Testis (tissue), 3 donors: ENCODE measurements around the gene GSC. TPM values are rescaled to one million over a fixed set of nuclear protein-coding genes. Genes with fewer than 3 reads are reported as not detected.

Experiments
- DNase-seq: peaks from one replicate; pipeline ENCODE4 v3.0.0-alpha.2; 2019
- H3K27ac ChIP-seq, 2 donors: fragments of 200-600 bp; sonication (generic); one replicate each; pipeline ENCODE4 v1.5.1; 2019
- H3K27me3 ChIP-seq: fragments of 200-600 bp; sonication (generic); one replicate; pipeline ENCODE4 v1.5.1; 2019
- H3K36me3 ChIP-seq: fragments of 200-600 bp; sonication (generic); one replicate; pipeline ENCODE4 v1.5.1; 2017; ENCODE audit warnings: low read depth; ENCODE audit errors: missing control alignments
- H3K4me1 ChIP-seq: fragments of 200-600 bp; sonication (generic); one replicate; pipeline ENCODE4 v1.5.1; 2019
- H3K4me3 ChIP-seq, 2 donors: fragments of 200-600 bp; sonication (generic); one replicate each; pipeline ENCODE4 v1.5.1; 2017 to 2019
- H3K9me3 ChIP-seq: fragments of 200-600 bp; sonication (generic); one replicate; pipeline ENCODE4 v1.5.1; 2017
- POLR2A ChIP-seq: fragments of 450-650 bp; IDR thresholded peaks from one replicate; pipeline ENCODE4 v1.6.1; 2017; ENCODE audit warnings: antibody characterized with exemption, mild to moderate bottlenecking, moderate library complexity
- WGBS, 2 donors: methylation state at CpG; one replicate each; pipeline ENCODE4 v1.1.5; 2018; 5-methylcytosine and 5-hydroxymethylcytosine counted together
- intact Hi-C: fragments of 100-400 bp; cut with DNase I; formaldehyde crosslinking; loops from one replicate; pipeline ENCODE4 v1.15.1; 2023; ENCODE audit warnings: low total_unique reads
- polyA plus RNA-seq: library from polyadenylated mRNA; stranded (reverse); fragments of 350-450 nt; fragmentation: Illumina TruSeq; extraction: RNeasy Lipid Tissue Mini Kit (QIAGEN cat#74804); gene quantifications from one replicate; pipeline ENCODE4 v1.2.3, GENCODE V29; 2014; ENCODE audit warnings: low read depth, low replicate concordance; ENCODE audit not compliant: insufficient read depth
- total RNA-seq, 2 donors: library from RNA; depleted of rRNA; stranded (reverse); fragments of >200 nt; gene quantifications; one replicate each; pipeline ENCODE4 v1.2.3, GENCODE V29; 2016
- TF ChIP-seq, protein P1 (sequence below), 3 experiments: fragments of 450-650 bp in 2 of 3; fragments of 200-600 bp in 1 of 3; sonication (generic) in 1 of 3; IDR thresholded peaks; one replicate each; pipeline ENCODE4 v1.5.1; 2016 to 2019; ENCODE audit warnings: antibody characterized with exemption in 3 of 3, mild to moderate bottlenecking in 2 of 3, moderate library complexity in 1 of 3

Gene GSC
- total and polyA plus RNA-seq, 3 donors from 2014 or later: 0.51 to 2.0 (median 2.0) TPM

- Histone ChIP-seq H3K27ac (no peak overlapping the region), H3K9me3 (no peaks in the 10 kb centered on the region)
- 39 to 61% methylated on average over 3 of the region's 3 CpGs for WGBS, 2 donors
Measured at GRCh38 chr14:94756310-94756882, 13.5 kb downstream of the GSC start.

DNA sequence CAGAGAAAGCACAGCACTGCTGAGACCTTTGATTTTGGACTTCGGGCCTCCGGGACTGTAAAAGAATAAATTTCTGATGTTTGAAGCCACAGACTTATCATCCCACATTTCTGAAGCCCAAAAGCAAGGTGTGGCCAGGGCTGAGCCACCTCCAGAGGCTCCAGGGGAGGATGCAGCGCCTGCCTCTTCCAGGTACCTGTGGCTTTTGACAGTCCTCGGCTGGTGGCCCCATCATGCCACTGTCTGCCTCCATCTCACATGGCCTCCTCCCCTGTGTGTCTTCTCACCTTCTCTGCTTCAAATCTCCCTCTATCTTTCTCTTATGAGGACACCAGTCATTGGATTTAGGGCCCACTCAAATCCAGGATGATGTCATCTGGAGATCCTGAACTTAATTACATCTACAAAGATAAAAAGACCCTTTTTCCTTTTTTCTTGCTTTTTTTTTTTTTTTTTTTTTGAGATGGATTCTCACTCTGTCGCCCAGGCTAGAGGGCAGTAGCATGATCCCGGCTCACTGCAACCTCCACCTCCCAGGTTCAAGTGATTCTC lies 15.4 kb downstream of the GSC start:
- no peak overlapping the region for H3K4me3 ChIP-seq
- no peaks in the 10 kb centered on the region for H3K36me3 ChIP-seq
- H3K4me1 ChIP-seq: no peaks in the 10 kb centered on the region
- DNase-seq: no peak
- H3K9me3 ChIP-seq: no peaks in the 10 kb centered on the region
- intact Hi-C loops: no loop called here
- H3K27me3 ChIP-seq: no peaks in the 10 kb centered on the region
- no peak overlapping the region for H3K27ac ChIP-seq
- TF ChIP-seq POLR2A: no peak
- TF ChIP-seq, protein P1, sequence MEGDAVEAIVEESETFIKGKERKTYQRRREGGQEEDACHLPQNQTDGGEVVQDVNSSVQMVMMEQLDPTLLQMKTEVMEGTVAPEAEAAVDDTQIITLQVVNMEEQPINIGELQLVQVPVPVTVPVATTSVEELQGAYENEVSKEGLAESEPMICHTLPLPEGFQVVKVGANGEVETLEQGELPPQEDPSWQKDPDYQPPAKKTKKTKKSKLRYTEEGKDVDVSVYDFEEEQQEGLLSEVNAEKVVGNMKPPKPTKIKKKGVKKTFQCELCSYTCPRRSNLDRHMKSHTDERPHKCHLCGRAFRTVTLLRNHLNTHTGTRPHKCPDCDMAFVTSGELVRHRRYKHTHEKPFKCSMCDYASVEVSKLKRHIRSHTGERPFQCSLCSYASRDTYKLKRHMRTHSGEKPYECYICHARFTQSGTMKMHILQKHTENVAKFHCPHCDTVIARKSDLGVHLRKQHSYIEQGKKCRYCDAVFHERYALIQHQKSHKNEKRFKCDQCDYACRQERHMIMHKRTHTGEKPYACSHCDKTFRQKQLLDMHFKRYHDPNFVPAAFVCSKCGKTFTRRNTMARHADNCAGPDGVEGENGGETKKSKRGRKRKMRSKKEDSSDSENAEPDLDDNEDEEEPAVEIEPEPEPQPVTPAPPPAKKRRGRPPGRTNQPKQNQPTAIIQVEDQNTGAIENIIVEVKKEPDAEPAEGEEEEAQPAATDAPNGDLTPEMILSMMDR (IDR thresholded peaks at IDR 0.05): no peak
- WGBS, 2 donors: 78 to 83% methylated on average over 6 of the region's 6 CpGs

More at GRCh38 chr14:94756310-94756882, 13.5 kb downstream of the GSC start:
- intact Hi-C loops: no loop called here
- Histone ChIP-seq H3K4me1 (no peaks in the 10 kb centered on the region), H3K27me3 (no peaks in the 10 kb centered on the region), H3K36me3 (no peaks in the 10 kb centered on the region), H3K4me3 (no peak overlapping the region)
- TF ChIP-seq, protein P1 (IDR thresholded peaks at IDR 0.05): no peak
- TF ChIP-seq POLR2A: no peak
- no peak for DNase-seq

GRCh38 chr14:94752591-94753436 lies 17.1 kb downstream of the GSC start:
- intact Hi-C loops: no loop called here
- Histone ChIP-seq H3K4me1 (no peaks in the 10 kb centered on the region), H3K27me3 (no peaks in the 10 kb centered on the region), H3K27ac (no peak overlapping the region), H3K4me3 (no peak overlapping the region), H3K9me3 (no peaks in the 10 kb centered on the region), H3K36me3 (no peaks in the 10 kb centered on the region)
- WGBS, 2 donors: 70 to 71% methylated on average over 22 to 23 of the region's 23 CpGs
- no peak for DNase-seq
- TF ChIP-seq, protein P1 (IDR thresholded peaks at IDR 0.05): no peak
- TF ChIP-seq POLR2A: no peak

- Histone ChIP-seq H3K4me1 (no peaks in the 10 kb centered on the region), H3K27me3 (no peaks in the 10 kb centered on the region), H3K9me3 (no peaks in the 10 kb centered on the region), H3K27ac (no peak overlapping the region), H3K4me3 (no peak overlapping the region), H3K36me3 (no peaks in the 10 kb centered on the region)
- 87 to 88% methylated on average over 4 of the region's 4 CpGs for WGBS, 2 donors
- TF ChIP-seq, protein P1 (IDR thresholded peaks at IDR 0.05): no peak
- no peak for TF ChIP-seq POLR2A
- DNase-seq: no peak
- intact Hi-C loops: no loop called here
Measured at GRCh38 chr14:94751956-94752355, 18.0 kb downstream of the GSC start.
